ENCODE measurements around the gene MTG2. TPM values are rescaled to one million over a fixed set of nuclear protein-coding genes. Genes with fewer than 3 reads are reported as not detected.

Gene MTG2
- total and polyA plus RNA-seq, 2 of the 4 experiments (the other 2 are of a cell fraction): 11.5 to 25.2 TPM

DNA sequence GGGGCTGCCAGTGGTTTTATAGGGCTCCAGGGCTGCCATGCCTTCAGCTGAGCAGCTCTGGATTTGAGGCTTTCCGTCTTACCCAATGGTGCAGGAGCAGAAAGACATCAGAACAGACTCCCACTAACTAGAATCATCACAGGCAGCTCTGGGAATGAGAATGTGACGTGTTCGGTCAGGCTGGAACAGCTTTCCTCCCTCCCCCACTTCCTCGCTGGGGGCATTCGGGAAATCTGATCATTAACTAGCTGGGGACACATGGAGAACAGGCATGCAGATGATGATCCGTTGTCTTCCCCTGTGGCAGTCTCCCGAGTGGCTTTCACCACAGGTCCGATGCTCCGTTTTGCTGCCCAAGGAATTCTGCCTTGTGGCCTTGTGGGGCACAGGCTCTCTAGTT lies 5.5 kb upstream of the MTG2 start:
- DNase-seq (no peak), ATAC-seq (ENCODE audit: low read depth) (no peak)
- Histone ChIP-seq H2BK20ac (ENCODE audit: low read depth, low read length) (no peak overlapping the region), H3K36me3 (ENCODE audit: control insufficient read depth, insufficient read depth, low read length) (peaks cover 29% of the 10 kb centered on the region), H2AK9ac (replicated peaks; ENCODE audit: low read depth, low read length, poor library complexity) (no peak overlapping the region), H2BK5ac (ENCODE audit: low read depth, low read length, poor library complexity, severe bottlenecking) (no peak overlapping the region), H3K27ac (ENCODE audit: insufficient read depth, low read length) (no peak overlapping the region), H3K9ac (ENCODE audit: low read depth, low read length) (no peak overlapping the region), H3K79me1 (ENCODE audit: low read depth in 1 of 2, low read length in 2 of 2) (peaks cover 0 to 4% of the 10 kb centered on the region in 2 experiments; a peak in 1 of 4 replicates), H3K9me3 (ENCODE audit: control insufficient read depth, insufficient read depth, low read length) (no peaks in the 10 kb centered on the region), H3K4ac (ENCODE audit: low read depth, low read length) (no peak overlapping the region), H3K27me3 (ENCODE audit: control insufficient read depth, insufficient read depth, low read length) (no peaks in the 10 kb centered on the region), H3K14ac (replicated peaks; ENCODE audit: low read depth, low read length) (no peak overlapping the region), H3K56ac (ENCODE audit: extremely low read depth, insufficient read depth, low read length) (no peak overlapping the region), H4K91ac (ENCODE audit: insufficient read depth, low read depth, low read length) (no peak overlapping the region), H3K4me2 (ENCODE audit: low read depth, low read length) (no peak overlapping the region), H3K4me1 (ENCODE audit: control insufficient read depth, insufficient read depth, low read length) (no peaks in the 10 kb centered on the region), H2BK120ac (ENCODE audit: low read depth, low read length) (no peak overlapping the region), H3K18ac (ENCODE audit: low read depth, low read length) (no peak overlapping the region), H2BK15ac (ENCODE audit: low read depth, low read length) (no peak overlapping the region), H3K9me1 (ENCODE audit: insufficient read depth, low read length) (0 out of 2 replicates have a peak, but pooled peaks cover 2% of the 10 kb centered on the region), H4K5ac (ENCODE audit: low read depth, low read length) (no peak overlapping the region), H4K8ac (ENCODE audit: low read depth in 2 of 2, low read length in 2 of 2) (no peak overlapping the region), H3K23ac (ENCODE audit: low read depth, low read length) (no peak overlapping the region), H2AK5ac (ENCODE audit: low read depth, low read length) (no peak overlapping the region), H2AFZ (replicated peaks; ENCODE audit: low read length, poor library complexity) (no peak overlapping the region), H3K4me3 (ENCODE audit: insufficient read depth, low read depth, low read length) (no peak overlapping the region), H4K20me1 (ENCODE audit: insufficient read depth, low read length) (no peaks in the 10 kb centered on the region)
- in situ Hi-C loops (cut with MboI; ENCODE audit: low sequenced_read_pairs) (no loop called here), dilution Hi-C loops (cut with HindIII; ENCODE audit: low sequenced_read_pairs, unreplicated experiment) (no loop called here), intact Hi-C loops (cut with micrococcal nuclease) (no loop called here)
- CTCF ChIA-PET: no interaction called here
- BruUV-seq (replicated peaks): no TSS peak
- TF ChIP-seq MAZ (IDR thresholded peaks at IDR 0.05; ENCODE audit: borderline replicate concordance, low read depth, low read length) (no peak), CHD1 (IDR thresholded peaks at IDR 0.05; ENCODE audit: low read depth, low read length) (no peak), FOS (IDR thresholded peaks at IDR 0.05; ENCODE audit: low read depth, low read length) (no peak), RCOR1 (IDR thresholded peaks at IDR 0.05; ENCODE audit: insufficient replicate concordance, low read length) (no peak), MAFK (IDR thresholded peaks at IDR 0.05; ENCODE audit: low read depth, low read length) (no peak), CEBPB (IDR thresholded peaks at IDR 0.05; ENCODE audit: low read depth, low read length) (no peak), RAD21 (IDR thresholded peaks at IDR 0.05; ENCODE audit: low read length) (no peak), BHLHE40 (IDR thresholded peaks at IDR 0.05; ENCODE audit: low read depth, low read length) (no peak), MXI1 (IDR thresholded peaks at IDR 0.05; ENCODE audit: borderline replicate concordance, low read depth, low read length) (no peak), CTCF (conservative IDR thresholded peaks at IDR 0.05; ENCODE audit: low read depth, low read length) (no peak), RFX5 (IDR thresholded peaks at IDR 0.05; ENCODE audit: low read depth, low read length) (no peak), NFE2L2 (IDR thresholded peaks at IDR 0.05; ENCODE audit: low read depth, low read length) (no peak), POLR2A (IDR thresholded peaks at IDR 0.05; ENCODE audit: low read depth, low read length) (no peak)
- TF ChIP-seq, protein P1, sequence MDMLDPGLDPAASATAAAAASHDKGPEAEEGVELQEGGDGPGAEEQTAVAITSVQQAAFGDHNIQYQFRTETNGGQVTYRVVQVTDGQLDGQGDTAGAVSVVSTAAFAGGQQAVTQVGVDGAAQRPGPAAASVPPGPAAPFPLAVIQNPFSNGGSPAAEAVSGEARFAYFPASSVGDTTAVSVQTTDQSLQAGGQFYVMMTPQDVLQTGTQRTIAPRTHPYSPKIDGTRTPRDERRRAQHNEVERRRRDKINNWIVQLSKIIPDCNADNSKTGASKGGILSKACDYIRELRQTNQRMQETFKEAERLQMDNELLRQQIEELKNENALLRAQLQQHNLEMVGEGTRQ (IDR thresholded peaks at IDR 0.05; ENCODE audit: low read depth, low read length): no peak
- TF ChIP-seq, protein P2, sequence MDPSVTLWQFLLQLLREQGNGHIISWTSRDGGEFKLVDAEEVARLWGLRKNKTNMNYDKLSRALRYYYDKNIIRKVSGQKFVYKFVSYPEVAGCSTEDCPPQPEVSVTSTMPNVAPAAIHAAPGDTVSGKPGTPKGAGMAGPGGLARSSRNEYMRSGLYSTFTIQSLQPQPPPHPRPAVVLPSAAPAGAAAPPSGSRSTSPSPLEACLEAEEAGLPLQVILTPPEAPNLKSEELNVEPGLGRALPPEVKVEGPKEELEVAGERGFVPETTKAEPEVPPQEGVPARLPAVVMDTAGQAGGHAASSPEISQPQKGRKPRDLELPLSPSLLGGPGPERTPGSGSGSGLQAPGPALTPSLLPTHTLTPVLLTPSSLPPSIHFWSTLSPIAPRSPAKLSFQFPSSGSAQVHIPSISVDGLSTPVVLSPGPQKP (IDR thresholded peaks at IDR 0.05; ENCODE audit: borderline replicate concordance, low read depth, low read length): no peak
- POLR2A ChIA-PET (ENCODE audit: unreplicated experiment): no interaction called here
- WGBS, 2 experiments (ENCODE audit: extremely low coverage in 2 of 2, insufficient read length in 1 of 2): 92% methylated on average over 8 of the region's 9 CpGs; no CpG with 5 or more reads in 1 of the 2 experiments

All from IMR-90 (cell line).